DMS79 treated with DMSO at 0.1 percent for 48 hours (cell line): Measurements from ENCODE around the gene JAG2.

ENCODE experiments used
- DNase-seq: peaks from one replicate; lab custom pipeline; 2025; lab: John Stamatoyannopoulos, UW

The JAG2 gene

GRCh38 chr14:105138551-105139111 lies 29.9 kb downstream of the JAG2 start:
- no peak for DNase-seq

GRCh38 chr14:105138021-105138541 lies 30.5 kb downstream of the JAG2 start:
- no peak for DNase-seq

GRCh38 chr14:105137481-105138020 lies 31.0 kb downstream of the JAG2 start:
- no peak for DNase-seq

- DNase-seq, result no peak
Measured at GRCh38 chr14:105136401-105137322, 31.9 kb downstream of the JAG2 start.

- DNase-seq, result no peak
Measured at GRCh38 chr14:105135700-105136395, 32.7 kb downstream of the JAG2 start.

GRCh38 chr14:105132921-105133654 lies 35.5 kb downstream of the JAG2 start:
- no peak for DNase-seq

GRCh38 chr14:105131241-105131640 lies 37.3 kb downstream of the JAG2 start:
- DNase-seq, result peak; percentile 23

GRCh38 chr14:105128059-105128458 lies 40.5 kb downstream of the JAG2 start:
- no peak for DNase-seq

- DNase-seq, result no peak
Measured at GRCh38 chr14:105126981-105127329, 41.6 kb downstream of the JAG2 start.

GRCh38 chr14:105126126-105126980 lies 42.2 kb downstream of the JAG2 start:
- no peak for DNase-seq

- no peak for DNase-seq
Measured at GRCh38 chr14:105124823-105125222, 43.8 kb downstream of the JAG2 start.

GRCh38 chr14:105123981-105124765 lies 44.4 kb downstream of the JAG2 start:
- DNase-seq, result no peak

GRCh38 chr14:105123064-105123665 lies 45.4 kb downstream of the JAG2 start:
- no peak for DNase-seq

GRCh38 chr14:105120056-105120455 lies 48.5 kb downstream of the JAG2 start:
- no peak for DNase-seq

GRCh38 chr14:105119408-105120025 lies 49.1 kb downstream of the JAG2 start:
- no peak for DNase-seq

GRCh38 chr14:105118646-105119407 lies 49.7 kb downstream of the JAG2 start:
- DNase-seq, result no peak

- no peak for DNase-seq
Measured at GRCh38 chr14:105117710-105118385, 50.7 kb downstream of the JAG2 start.

GRCh38 chr14:105117257-105117646 lies 51.3 kb downstream of the JAG2 start:
- DNase-seq, result no peak
